ENCODE data around the gene AP3D1.
"Not testable (repeated sequence)": the region's sequence is repeated elsewhere in the genome, so short reads cannot be mapped to it uniquely, and the experiment has no call there.

The AP3D1 gene

GRCh38 chr19:2151339-2152229, at the start of gene AP3D1:
Gene AP3D1, minus strand, starts transcription at chr19:2151566. Its CDS starts 232 bp downstream, at chr19:2151334.
- DNase-seq, result peak; percentile 100

- DNase-seq, result not testable (repeated sequence)
Observed at GRCh38 chr19:2200624-2201294, 49.4 kb upstream of the AP3D1 start.

- no peak for DNase-seq
Observed at GRCh38 chr19:2199861-2200623, 48.7 kb upstream of the AP3D1 start.

- no peak for DNase-seq
Observed at GRCh38 chr19:2199215-2199614, 47.8 kb upstream of the AP3D1 start.

GRCh38 chr19:2198317-2198716, 47.0 kb upstream of the AP3D1 start:
- no peak for DNase-seq

- DNase-seq, result no peak
Observed at GRCh38 chr19:2197270-2197669, 45.9 kb upstream of the AP3D1 start.

GRCh38 chr19:2195914-2196313, 44.5 kb upstream of the AP3D1 start:
- DNase-seq, result no peak

- no peak for DNase-seq
Observed at GRCh38 chr19:2195361-2195760, 44.0 kb upstream of the AP3D1 start.

GRCh38 chr19:2194513-2195078, 43.2 kb upstream of the AP3D1 start:
- DNase-seq, result no peak

GRCh38 chr19:2193807-2194206, 42.4 kb upstream of the AP3D1 start:
- no peak for DNase-seq

- no peak for DNase-seq
Observed at GRCh38 chr19:2192862-2193261, 41.5 kb upstream of the AP3D1 start.

GRCh38 chr19:2191456-2192310, 40.3 kb upstream of the AP3D1 start:
- DNase-seq, result no peak

- no peak for DNase-seq
Observed at GRCh38 chr19:2190848-2191455, 39.6 kb upstream of the AP3D1 start.

GRCh38 chr19:2189880-2190279, 38.5 kb upstream of the AP3D1 start:
- no peak for DNase-seq

GRCh38 chr19:2188708-2189385, 37.5 kb upstream of the AP3D1 start:
- DNase-seq, result peak; percentile 60

GRCh38 chr19:2187159-2187558, 35.8 kb upstream of the AP3D1 start:
- DNase-seq, result no peak

- DNase-seq, result no peak
Observed at GRCh38 chr19:2186071-2186846, 34.9 kb upstream of the AP3D1 start.

- no peak for DNase-seq
Observed at GRCh38 chr19:2185734-2186070, 34.3 kb upstream of the AP3D1 start.

GRCh38 chr19:2184422-2184975, 33.1 kb upstream of the AP3D1 start:
- DNase-seq, result no peak

GRCh38 chr19:2181633-2181997, 30.2 kb upstream of the AP3D1 start:
- no peak for DNase-seq
